GM19193 (cell line): ENCODE data around the gene STK17B.

ENCODE experiments used
- POLR2A ChIP-seq: IDR thresholded peaks from 4 replicates; pipeline ENCODE4 v1.6.1; 2011; ENCODE audit not compliant: insufficient read depth, insufficient read length; ENCODE audit errors: extremely low read depth

The STK17B gene

DNA sequence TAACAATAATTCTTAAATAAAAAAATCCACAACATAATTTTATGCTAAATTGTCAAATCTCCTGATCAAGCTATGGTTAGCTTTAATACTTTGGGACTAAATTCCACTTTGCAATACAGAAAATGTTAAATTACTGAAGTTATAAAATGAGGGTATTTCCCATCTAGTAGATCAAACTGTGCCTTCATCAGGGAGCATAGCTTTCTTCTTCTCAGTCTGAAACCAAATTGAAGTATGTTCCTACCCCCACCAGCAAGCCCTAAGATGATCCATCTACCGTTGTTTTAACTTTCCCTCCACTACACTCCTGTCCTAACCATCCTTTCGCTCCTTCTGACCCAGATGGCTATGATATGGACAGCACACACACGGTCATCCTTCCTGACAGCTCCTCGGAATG, 24.4 kb upstream of the STK17B start:
- no peak for TF ChIP-seq POLR2A

DNA sequence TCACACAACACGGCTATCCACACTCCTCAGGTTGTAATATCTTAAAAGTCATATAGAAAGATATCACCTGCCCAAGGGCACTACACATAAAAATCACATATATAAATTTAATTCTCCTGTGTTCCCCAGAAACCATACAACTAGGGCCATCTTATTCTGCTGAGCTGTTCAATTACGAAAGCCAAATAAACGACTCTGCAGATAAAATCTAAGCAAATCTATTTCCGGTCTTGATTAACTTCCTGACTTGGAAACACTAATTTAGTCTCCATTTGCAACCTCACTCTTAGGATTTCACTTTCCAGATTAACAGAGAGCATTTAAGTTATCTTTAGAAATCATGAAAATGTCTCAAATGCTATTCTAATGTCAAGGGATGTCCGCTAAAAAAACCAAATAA, 23.9 kb upstream of the STK17B start:
- TF ChIP-seq POLR2A: no peak

DNA sequence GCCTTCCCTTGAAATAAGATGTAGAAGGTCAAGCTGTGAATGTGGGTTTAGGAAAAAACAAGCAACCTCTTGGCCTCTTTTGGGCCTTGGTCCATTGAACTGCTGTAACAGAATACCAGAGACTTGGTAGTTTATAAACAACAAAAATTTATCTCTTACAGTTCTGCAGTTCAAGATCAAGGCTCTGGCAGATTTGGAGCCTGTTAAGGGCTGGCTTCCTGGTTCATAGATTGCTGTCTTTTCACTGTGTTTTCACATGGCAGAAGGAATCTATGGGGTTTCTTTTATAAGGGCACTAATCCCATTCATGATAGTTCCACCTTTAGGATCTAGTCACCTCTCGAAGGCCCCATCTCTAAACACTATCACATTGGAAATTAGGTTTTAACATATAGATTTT, 20.2 kb upstream of the STK17B start:
- TF ChIP-seq POLR2A: no peak

DNA sequence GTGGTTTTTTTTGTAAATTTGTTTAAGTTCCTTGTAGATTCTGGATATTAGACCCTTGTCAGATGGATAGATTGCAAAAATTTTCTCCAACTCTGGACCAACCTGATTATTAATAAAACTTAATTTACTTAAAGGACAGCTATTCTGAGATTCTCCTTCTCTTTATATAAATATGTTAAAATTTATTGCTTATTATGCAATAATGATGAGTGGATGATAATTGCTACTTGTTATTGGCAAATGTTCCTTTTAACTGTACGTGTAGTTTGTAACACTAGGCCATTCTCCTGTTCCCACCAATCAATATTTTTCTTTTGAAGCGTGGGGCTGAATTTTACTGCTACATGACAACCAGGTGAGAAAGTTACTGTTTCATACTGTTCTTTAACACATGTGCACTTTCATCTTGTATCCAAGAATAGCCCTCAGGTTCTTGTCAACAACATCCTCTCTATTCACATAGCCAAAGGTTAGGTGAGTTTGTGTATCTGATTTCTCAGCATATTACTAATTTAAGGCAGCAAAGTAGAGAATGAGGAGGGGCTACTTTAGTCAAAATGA, 16.6 kb upstream of the STK17B start:
- no peak for TF ChIP-seq POLR2A

- TF ChIP-seq POLR2A: no peak
These were observed 15.0 kb upstream of the STK17B start for GRCh38 chr2:196186266-196186980.

DNA sequence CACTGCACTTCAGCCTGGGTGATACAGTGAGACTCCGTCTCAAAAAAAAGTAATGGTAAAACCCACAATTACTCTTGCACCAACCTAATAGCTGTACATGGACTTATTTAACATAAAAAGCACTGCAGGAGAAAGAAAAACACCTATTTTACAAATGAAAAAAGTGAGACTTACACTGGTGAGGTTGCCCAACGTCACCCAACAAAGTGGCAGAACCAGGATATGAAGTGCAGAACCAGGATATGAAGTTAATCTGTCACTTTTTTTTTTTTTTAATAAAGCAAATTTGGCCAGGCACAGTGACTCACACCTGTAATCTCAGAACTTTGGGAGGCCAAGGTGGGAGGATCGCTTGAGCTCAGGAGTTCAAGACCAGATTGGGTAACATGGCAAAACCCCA, 13.5 kb upstream of the STK17B start:
- TF ChIP-seq POLR2A: no peak

DNA sequence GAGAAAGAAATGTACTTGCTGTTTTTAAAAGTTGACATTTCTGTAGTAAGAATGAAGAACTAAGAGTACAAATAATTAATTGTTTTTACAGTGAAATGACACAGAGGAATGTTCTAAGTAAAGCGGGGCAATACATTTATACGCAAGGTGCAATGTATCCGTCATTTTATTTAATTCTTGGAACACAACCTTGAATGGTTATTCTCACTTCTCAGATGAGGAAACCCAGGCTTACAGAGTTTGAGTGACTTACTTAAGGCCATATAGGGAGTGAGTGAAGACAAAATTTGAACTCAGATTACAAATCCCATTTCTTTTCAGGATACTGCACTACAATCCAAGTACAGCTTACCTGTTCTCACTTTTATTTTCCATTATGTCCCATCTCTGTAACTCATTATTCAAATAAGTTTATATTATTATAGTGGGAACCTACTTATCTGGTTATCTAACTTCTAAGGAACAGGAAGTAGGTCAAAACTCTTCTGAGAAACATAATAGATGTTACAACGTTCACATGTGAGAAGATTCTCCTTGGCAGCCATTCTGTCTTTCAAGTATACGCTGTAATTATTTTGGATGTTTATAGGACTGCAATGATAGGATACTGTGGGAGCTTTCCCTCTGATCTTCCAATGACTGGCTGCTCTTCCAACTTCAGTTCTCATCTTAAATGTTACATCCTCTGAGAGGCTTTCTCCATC, 12.3 kb upstream of the STK17B start:
- no peak for TF ChIP-seq POLR2A

GRCh38 chr2:196183172-196183473, 11.7 kb upstream of the STK17B start:
- TF ChIP-seq POLR2A: no peak

DNA sequence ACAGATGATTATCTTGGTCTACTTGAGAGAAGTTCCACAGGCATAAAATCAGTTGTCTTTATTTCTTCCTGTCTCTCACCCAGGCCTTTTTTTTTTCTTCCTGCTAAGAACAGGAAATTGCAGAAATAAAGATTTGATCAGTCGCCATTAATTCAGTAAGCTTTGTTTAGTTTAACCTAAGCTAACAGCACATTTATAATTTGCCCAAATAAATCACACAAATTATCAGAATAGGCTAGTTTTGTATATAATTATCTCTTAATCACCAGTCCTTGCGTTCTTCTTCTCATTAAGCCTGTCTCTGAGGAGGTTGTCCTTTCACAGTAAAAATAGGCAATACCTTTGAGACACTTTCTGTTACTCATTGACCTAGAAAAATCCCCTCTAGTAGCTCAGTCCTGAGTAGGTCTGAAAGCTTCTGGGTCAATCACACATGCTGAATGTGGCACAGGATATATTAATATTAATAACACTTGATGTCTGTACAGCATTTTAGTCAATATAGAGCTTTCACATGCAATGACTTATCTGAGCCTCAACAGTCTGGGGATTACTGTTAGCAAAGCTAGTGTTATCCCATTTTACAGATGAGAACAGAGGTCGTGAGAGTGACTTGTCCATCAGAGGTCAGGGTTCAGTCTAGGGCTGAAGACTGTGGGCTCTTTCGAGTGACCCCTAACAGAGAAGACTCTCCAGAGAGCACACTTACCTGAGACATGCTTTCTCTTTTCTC, 11.2 kb upstream of the STK17B start:
- TF ChIP-seq POLR2A: no peak

DNA sequence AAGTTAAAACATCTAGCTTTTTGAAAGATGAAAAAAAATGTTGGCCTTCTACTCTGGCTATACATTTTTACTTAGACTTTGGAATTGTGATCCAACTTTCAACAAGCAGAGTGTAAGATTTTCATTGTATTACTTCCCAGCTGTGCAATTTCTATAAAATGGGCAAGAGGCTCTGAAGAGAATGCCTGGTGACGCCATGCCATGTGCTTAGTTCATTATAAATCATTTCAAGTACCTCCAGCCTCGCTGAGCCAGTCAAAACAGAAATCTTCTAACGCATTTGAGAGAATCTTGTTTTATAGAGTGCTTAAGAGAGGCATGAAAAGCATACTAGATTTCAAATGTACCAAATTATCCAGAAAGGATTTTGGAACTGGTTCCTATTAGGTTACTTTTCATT, 10.1 kb upstream of the STK17B start:
- no peak for TF ChIP-seq POLR2A

- TF ChIP-seq POLR2A: no peak
These were observed 5.7 kb upstream of the STK17B start for GRCh38 chr2:196177124-196177523.

DNA sequence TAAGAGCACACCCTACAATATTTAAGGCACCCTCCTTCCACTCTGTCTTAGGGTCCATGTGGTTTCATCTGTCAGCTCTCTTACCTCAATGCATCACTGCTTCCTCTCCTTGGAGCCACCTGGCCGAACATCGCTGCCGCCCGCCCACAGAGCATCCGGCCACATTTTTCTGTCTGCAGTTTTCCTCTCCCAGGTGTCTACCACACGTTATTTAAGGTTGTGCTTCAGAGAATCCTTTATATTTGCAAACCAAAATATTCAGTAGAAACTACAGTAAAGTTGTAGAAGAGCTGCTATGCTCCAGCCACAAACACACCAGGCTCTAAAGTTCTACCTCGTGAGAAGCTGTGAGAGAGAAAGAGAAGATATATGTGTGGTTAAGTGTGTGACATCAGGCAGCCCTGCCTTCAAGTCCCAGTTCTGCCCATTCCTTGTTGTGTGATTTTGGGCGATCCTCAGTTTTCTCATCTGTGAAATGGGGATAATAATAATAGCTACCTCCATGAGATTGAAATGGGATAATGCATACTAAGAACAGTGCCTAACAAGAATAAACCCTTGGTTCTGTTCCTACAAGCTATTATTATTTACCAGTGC, 4.9 kb upstream of the STK17B start:
- TF ChIP-seq POLR2A: no peak

- no peak for TF ChIP-seq POLR2A
These were observed 3.0 kb upstream of the STK17B start for GRCh38 chr2:196174404-196174803.

DNA sequence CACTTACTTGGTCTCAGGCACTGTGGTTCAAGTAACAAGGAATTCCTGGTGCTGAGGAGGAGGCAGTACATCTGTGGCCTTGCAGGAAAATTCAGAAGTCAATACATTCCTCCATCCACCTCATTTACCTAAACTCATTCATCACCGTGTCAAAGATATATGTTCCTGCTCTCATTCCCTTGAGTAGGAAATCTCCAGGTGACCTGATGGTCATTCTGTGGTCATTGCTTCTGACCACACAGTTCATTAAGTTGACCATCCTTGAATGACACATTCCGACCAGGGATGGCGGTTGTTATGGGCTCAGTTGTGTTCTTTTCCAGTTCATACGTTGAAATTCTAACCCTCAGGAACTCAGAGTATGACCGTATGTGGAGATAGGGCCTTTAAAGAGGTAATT, 2.1 kb upstream of the STK17B start:
- no peak for TF ChIP-seq POLR2A

DNA sequence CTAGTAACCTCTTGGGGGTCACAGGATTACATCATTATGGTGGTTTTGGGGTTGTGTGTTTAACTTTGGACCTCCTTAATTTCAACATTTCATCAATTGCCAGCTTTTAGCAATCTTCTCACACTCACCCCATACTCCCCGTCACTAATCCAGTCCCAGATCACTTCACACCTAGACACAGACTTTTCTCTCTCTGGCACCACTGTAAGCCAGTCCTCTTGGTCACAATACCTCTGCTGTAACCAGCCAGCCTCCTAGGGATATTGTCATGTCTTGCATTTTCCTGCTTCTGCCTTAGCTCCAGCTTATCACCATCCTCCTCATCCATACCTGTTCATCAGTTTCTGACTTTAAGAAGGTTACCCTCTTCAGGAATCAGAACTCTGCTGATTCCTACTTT, 1.6 kb upstream of the STK17B start:
- no peak for TF ChIP-seq POLR2A
